MM.1S (cell line): ENCODE data around the gene INS.

Experiments
- CTCF ChIP-seq: fragments of 300-600 bp; sonication (generic); IDR thresholded peaks from 2 replicates; pipeline ENCODE4 v1.5.1; 2016; ENCODE audit warnings: antibody characterized with exemption, low read length, mixed read lengths
- EZH2 ChIP-seq: fragments of 300-600 bp; sonication (generic); optimal IDR thresholded peaks from 2 replicates; pipeline ENCODE3; 2017; ENCODE audit warnings: low read depth, mild to moderate bottlenecking, antibody characterized with exemption, low read length, mixed read lengths
- EZH2phosphoT487 ChIP-seq: fragments of 300-600 bp; sonication (generic); IDR thresholded peaks from 2 replicates; pipeline ENCODE4 v1.6.1; 2018; ENCODE audit warnings: antibody characterized with exemption, low read length

GRCh38 chr11:2207773-2208621 is 47.0 kb upstream of the INS start:
- TF ChIP-seq CTCF (no peak), EZH2 (no peak), EZH2phosphoT487 (no peak)
